Activated CD8-positive, alpha-beta memory T cell treated with anti-CD3 and anti-CD28 coated beads, Interleukin-2, amount 50 U/mL, for 4 hours (primary cell): ENCODE measurements around the gene ATP7A.
"Not testable (repeated sequence)": the region's sequence is repeated elsewhere in the genome, so short reads cannot be mapped to it uniquely, and the experiment has no call there.

Experiments used
- DNase-seq: peaks from one replicate; pipeline ENCODE4 v3.0.0-alpha.2; 2020

ATP7A gene

GRCh38 chrX:78042601-78043000 lies 132.1 kb downstream of the ATP7A start:
- no peak for DNase-seq

DNA sequence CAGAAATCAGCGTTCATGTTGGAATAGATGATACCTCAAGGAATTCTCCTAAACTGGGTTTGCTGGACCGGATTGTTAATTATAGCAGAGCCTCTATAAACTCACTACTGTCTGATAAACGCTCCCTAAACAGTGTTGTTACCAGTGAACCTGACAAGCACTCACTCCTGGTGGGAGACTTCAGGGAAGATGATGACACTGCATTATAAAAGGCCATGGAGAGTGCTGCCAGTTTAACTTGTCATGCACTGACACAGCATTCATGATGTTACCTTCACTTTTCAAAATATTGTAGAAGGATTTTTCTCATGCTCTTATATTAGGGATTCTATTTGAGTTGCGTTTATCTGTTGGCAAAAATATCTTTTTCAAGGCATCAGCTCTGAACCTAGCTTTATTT lies 135.9 kb downstream of the ATP7A start:
- DNase-seq: no peak

GRCh38 chrX:78048052-78048451 lies 137.6 kb downstream of the ATP7A start:
- DNase-seq: no peak

GRCh38 chrX:78063687-78064086 lies 153.2 kb downstream of the ATP7A start:
- DNase-seq: no peak

GRCh38 chrX:78064152-78064551 lies 153.7 kb downstream of the ATP7A start:
- DNase-seq: no peak

GRCh38 chrX:78064698-78065601 lies 154.5 kb downstream of the ATP7A start:
- not testable (repeated sequence) for DNase-seq

- no peak for DNase-seq
These were observed 155.6 kb downstream of the ATP7A start for GRCh38 chrX:78066110-78066509.

DNA sequence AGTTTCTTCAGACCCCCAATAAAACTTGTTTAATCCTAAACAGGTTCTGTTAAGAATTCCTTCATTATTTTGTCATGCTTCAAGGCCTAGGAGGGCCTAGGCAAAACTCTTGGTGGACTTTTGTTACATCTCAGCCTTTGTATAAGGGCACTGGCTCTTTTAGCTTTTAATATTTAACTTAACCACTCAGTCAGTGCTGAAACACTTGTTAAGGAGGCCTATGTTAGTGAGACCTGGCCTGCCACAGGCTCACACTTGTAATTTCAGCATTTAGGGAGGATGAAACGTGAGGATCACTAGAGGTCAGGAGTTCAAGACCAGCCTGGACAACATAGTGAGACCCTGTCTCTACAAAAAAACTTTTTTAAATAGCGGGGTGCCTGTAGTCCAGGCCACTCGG lies 160.8 kb downstream of the ATP7A start:
- DNase-seq: no peak

- peak; percentile 39 for DNase-seq
These were observed 162.9 kb downstream of the ATP7A start for GRCh38 chrX:78073147-78074077.

DNA sequence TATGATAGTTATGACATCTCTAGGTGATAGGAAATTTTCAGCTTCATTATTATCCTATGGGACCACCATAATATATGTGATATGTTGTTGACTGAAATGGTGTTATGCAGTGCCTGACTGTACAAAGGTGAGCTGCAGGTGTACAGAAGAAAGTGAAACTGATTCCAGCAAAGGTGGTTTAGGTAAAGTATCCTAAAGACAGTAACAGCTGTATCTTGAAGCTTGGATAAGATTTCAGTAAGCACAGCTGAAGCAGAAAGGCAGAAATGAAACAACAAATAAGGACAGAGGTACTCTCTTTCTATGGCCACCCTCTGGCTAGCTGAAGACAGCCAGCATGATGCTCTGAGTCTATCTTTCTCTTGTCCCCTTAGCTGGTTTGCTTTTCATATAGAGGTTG lies 163.6 kb downstream of the ATP7A start:
- DNase-seq: no peak

GRCh38 chrX:78075787-78076389 lies 165.4 kb downstream of the ATP7A start:
- DNase-seq: no peak

- not testable (repeated sequence) for DNase-seq
These were observed 170.9 kb downstream of the ATP7A start for GRCh38 chrX:78081413-78081812.

DNA sequence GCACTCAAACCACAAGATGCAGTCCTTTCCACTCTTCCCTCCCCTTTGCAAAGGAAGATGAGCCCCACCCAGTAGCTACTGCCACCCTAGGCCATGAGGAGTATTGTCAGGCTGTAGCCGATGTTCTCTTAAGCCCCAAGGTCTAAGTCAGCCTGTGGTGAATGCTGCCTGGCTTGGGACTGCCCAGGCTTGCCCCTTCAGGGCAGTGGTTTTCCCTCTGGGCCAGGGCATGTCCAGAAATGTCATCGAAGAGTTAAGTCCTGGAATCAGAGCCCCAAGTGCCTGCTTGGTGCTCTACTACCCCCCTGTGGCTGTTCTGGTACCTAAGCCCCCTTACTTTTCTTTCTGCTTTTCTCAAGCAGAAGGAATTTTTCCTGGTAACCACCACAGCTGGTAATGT lies 181.8 kb downstream of the ATP7A start:
- DNase-seq: no peak

- no peak for DNase-seq
These were observed 187.6 kb downstream of the ATP7A start for GRCh38 chrX:78098108-78098507.
